ENCODE results near the gene KRTAP10-6. TPM values are rescaled to one million over a fixed set of nuclear protein-coding genes. Genes with fewer than 3 reads are reported as not detected.
"Not testable (repeated sequence)": the region's sequence is repeated elsewhere in the genome, so short reads cannot be mapped to it uniquely, and the experiment has no call there.

The KRTAP10-6 gene
- total RNA-seq, 2 donors from 2014 or later: not detected

DNA sequence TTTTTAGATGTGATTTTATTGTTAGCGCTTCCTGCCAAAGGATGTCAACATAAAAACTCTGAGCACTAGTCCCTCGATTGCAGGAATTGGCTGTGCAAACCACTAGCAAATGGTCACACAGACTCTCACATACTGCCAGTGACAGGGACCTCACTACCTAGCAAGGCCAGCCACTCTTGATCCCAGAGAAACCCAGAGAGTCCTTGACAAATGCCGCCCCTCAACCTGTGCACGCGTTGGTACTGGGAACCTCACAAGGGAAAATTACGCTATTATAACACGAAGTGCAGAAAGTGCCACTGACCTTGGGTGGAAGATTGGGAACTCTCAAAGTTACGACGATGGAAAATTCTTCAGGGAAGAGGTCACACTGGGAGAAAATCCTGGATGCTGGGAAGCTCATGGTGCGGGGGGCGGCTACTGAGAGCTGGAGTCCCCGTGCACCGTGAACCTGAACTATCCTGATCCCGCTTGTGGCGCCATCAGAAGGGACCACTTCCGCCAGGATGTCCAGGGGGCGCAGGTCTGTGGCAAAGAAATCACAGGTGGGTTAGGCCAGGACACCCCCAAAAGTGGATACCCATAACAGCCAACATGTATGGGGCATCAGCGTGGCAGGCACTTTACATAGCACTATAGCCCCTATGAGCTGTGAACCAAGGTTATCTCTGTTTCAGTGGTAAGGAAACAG, 24.7 kb downstream of the KRTAP10-6 start:
- DNase-seq (ENCODE audit: low spot score): no peak
- no peak overlapping the region for H3K4me3 ChIP-seq
- peaks cover 0 to 6% of the 10 kb centered on the region in 2 donors for H3K9me3 ChIP-seq
- H3K27ac ChIP-seq: no peak overlapping the region
- H3K4me1 ChIP-seq: no peaks in the 10 kb centered on the region
- H3K27me3 ChIP-seq: no peaks in the 10 kb centered on the region
- TF ChIP-seq, protein P1, sequence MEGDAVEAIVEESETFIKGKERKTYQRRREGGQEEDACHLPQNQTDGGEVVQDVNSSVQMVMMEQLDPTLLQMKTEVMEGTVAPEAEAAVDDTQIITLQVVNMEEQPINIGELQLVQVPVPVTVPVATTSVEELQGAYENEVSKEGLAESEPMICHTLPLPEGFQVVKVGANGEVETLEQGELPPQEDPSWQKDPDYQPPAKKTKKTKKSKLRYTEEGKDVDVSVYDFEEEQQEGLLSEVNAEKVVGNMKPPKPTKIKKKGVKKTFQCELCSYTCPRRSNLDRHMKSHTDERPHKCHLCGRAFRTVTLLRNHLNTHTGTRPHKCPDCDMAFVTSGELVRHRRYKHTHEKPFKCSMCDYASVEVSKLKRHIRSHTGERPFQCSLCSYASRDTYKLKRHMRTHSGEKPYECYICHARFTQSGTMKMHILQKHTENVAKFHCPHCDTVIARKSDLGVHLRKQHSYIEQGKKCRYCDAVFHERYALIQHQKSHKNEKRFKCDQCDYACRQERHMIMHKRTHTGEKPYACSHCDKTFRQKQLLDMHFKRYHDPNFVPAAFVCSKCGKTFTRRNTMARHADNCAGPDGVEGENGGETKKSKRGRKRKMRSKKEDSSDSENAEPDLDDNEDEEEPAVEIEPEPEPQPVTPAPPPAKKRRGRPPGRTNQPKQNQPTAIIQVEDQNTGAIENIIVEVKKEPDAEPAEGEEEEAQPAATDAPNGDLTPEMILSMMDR (IDR thresholded peaks at IDR 0.05): no peak
- no peaks in the 10 kb centered on the region for H3K36me3 ChIP-seq

DNA sequence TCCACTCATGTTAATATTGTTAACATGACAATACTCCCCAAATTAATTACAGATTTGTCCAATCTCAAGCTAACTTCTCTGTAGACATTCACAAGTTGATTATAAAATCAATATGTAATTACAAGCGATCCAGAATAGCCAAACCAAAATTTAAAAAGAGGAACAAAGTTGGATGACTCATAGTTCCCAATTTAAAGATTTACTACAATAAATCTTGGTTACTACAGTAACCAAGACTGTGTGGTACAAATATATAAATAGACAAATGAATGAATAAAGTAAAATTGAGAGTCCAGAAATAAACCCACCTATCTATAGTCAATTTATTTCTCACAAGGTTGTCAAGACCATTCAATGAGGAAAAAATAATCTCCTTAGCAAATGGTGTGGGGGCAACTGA, 25.9 kb downstream of the KRTAP10-6 start:
- TF ChIP-seq, protein P1 (IDR thresholded peaks at IDR 0.05): no peak
- no peak for DNase-seq (ENCODE audit: low spot score)
- Histone ChIP-seq H3K4me1 (no peaks in the 10 kb centered on the region), H3K27ac (no peak overlapping the region), H3K4me3 (no peak overlapping the region), H3K9me3 (peaks cover 0 to 3% of the 10 kb centered on the region in 2 donors), H3K36me3 (no peaks in the 10 kb centered on the region), H3K27me3 (no peaks in the 10 kb centered on the region)

DNA sequence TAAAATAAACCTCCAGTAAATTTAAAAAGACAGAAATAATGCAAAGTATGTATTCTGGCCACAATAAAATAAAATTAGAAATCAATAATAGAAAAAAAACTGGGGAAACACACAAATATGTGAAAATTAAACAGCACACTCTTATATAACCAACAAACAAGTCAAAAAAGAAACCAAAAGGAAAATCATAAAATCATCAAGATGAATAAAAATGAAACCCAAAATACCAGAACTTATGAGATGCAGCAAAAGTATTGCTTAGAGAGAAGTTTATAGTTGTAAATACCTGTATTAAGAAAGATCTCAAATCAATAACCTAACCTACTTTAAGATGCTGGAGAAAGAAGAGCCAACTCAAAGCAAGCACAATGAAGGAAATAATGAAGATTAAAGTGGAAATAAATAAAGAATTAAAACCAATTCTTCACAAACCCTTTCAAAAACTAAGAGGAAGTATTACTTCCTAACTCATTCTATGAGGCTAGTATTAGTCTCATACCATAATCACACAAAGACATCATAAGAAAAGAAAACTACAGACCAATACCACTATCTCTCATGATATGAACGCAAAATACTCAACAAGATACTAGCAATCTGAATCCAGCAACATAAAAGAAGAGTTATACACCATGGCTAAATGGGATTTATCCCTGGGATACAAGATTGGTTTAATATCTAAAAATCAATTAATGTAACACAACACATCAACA, 27.3 kb downstream of the KRTAP10-6 start:
- Histone ChIP-seq H3K9me3 (no peaks in the 10 kb centered on the region), H3K4me1 (no peaks in the 10 kb centered on the region), H3K27me3 (no peaks in the 10 kb centered on the region), H3K36me3 (no peaks in the 10 kb centered on the region), H3K4me3 (no peak overlapping the region), H3K27ac (no peak overlapping the region)
- DNase-seq (ENCODE audit: low spot score): no peak
- TF ChIP-seq, protein P1 (IDR thresholded peaks at IDR 0.05): no peak

DNA sequence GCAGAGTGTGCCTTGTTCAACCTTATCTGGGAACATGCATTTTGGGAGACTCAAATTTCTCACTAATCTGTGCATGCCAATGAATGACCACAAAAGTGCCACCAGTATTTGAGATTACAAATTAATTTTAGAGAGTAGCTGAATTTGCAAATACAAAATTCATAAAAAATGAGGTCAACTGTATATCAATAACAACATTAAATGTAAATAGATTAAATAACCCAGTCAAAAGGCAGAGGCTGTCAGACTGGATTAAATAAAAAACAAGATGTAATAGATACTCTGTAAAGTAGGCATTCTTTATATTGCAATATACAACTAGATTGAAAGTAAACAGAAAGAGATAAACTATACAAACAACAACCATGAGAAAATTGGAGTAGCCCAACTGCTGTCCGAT, 28.2 kb downstream of the KRTAP10-6 start:
- no peak for DNase-seq (ENCODE audit: low spot score)
- TF ChIP-seq, protein P1 (IDR thresholded peaks at IDR 0.05): no peak
- Histone ChIP-seq H3K27me3 (no peaks in the 10 kb centered on the region), H3K36me3 (no peaks in the 10 kb centered on the region), H3K4me1 (no peaks in the 10 kb centered on the region), H3K9me3 (peaks cover 0 to 5% of the 10 kb centered on the region in 2 donors), H3K27ac (no peak overlapping the region), H3K4me3 (no peak overlapping the region)

DNA sequence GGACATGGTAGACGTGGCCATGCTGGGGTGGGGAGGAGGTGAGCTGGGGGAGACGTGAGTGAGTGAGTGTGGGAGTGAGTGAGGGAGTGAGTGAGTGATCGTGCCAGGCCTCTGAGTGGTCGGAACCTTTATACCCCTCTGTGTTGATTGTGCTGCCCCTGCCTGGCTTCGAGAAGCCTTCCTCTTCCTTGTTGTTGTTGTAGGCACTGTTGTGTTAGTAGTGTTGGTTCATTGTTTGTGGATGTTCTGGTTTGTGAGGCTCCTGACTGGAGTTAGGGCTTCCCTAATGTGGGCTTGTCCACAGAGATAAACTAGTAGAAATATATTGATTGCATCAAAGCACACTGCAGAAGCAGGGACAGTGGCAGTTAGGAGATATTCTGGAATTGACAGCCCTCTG, 33.6 kb downstream of the KRTAP10-6 start, which contains the start of gene KRTAP10-3:
KRTAP10-3 (minus strand) TSS at position 101 of the 400 bp plus-strand sequence; CDS start at position 21, 80 bp downstream.
- Histone ChIP-seq H3K4me3 (no peak within 1 kb of the TSS), H3K27me3 (no peaks in the 10 kb centered on the region), H3K36me3 (no peaks in the 10 kb centered on the region), H3K9me3 (peaks cover 0 to 5% of the 10 kb centered on the region in 2 donors), H3K27ac (no peak within 1 kb of the TSS), H3K4me1 (no peaks in the 10 kb centered on the region)
- no peak for DNase-seq (ENCODE audit: low spot score)
- TF ChIP-seq, protein P1 (IDR thresholded peaks at IDR 0.05): no peak

DNA sequence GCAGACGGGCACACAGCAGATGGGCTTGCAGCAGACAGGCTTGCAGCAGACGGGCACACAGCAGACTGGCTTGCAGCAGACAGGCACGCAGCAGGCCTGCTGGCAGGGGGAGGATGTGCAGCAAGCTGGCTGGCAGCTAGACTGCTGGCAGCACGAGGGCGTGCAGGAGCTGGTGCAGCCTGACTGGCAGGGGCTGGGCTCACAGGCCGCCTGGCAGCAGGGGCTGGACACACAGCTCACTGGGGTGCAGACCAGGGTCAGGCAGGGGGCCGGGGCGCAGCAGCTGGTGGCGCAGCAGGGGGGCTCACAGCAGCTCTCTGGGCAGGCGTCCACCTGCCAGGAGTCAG, 34.0 kb downstream of the KRTAP10-6 start:
- H3K36me3 ChIP-seq, H3K9me3 ChIP-seq, H3K4me3 ChIP-seq, H3K4me1 ChIP-seq, H3K27me3 ChIP-seq, H3K27ac ChIP-seq: not testable (repeated sequence)
- DNase-seq (ENCODE audit: low spot score): peak; percentile 11
